HepG2 (cell line): Measurements from ENCODE around the gene C1QTNF1. TPM values are rescaled to one million over a fixed set of nuclear protein-coding genes. Genes with fewer than 3 reads are reported as not detected.

ENCODE experiments used
- FOXA1 ChIP-seq, 2 experiments: fragments of 450-650 bp in 1 of 2; sonication (generic) in 1 of 2; formaldehyde crosslinking in 1 of 2; IDR thresholded peaks; 2 replicates each; pipeline versions ENCODE4 v1.4.0 to v1.6.1; 2016 to 2020; ENCODE audit warnings: missing genetic modification reagents in 1 of 2
- HES4 ChIP-seq: sonication (generic); formaldehyde crosslinking; IDR thresholded peaks from 2 replicates; pipeline ENCODE4 v1.9.0; 2021; ENCODE audit warnings: mild to moderate bottlenecking, missing genetic modification reagents, borderline replicate concordance
- HNRNPH1 ChIP-seq: fragments of 200-400 bp; formaldehyde crosslinking; optimal IDR thresholded peaks from 2 replicates; pipeline ENCODE3; 2017; ENCODE audit warnings: mild to moderate bottlenecking, low read depth, low read length
- HOXA3 ChIP-seq: sonication (generic); formaldehyde crosslinking; IDR thresholded peaks from 2 replicates; pipeline ENCODE4 v1.5.0; 2020; ENCODE audit warnings: missing genetic modification reagents
- KAT8 ChIP-seq: IDR thresholded peaks from 2 replicates; pipeline ENCODE4 v1.6.1; 2016; ENCODE audit warnings: missing genetic modification reagents, missing compliant biosample characterization
- MAFG ChIP-seq: sonication (generic); formaldehyde crosslinking; IDR thresholded peaks from 2 replicates; pipeline ENCODE4 v1.5.1; 2020; ENCODE audit warnings: mild to moderate bottlenecking, missing genetic modification reagents
- MEIS1 ChIP-seq: sonication (generic); formaldehyde crosslinking; IDR thresholded peaks from 2 replicates; pipeline ENCODE4 v1.9.0; 2021; ENCODE audit warnings: mild to moderate bottlenecking, missing genetic modification reagents, moderate library complexity, borderline replicate concordance
- PRPF4 ChIP-seq: fragments of 200-400 bp; formaldehyde crosslinking; IDR thresholded peaks from 2 replicates; pipeline ENCODE4 v1.6.1; 2016; ENCODE audit warnings: low read length, low read depth; ENCODE audit not compliant: poor library complexity, severe bottlenecking
- SALL1 ChIP-seq: sonication (generic); formaldehyde crosslinking; IDR thresholded peaks from 2 replicates; pipeline ENCODE4 v1.8.0; 2022; ENCODE audit warnings: mild to moderate bottlenecking, missing genetic modification reagents
- TBL1XR1 ChIP-seq: fragments of 150-350 bp; IDR thresholded peaks from 2 replicates; pipeline ENCODE4 v1.6.1; 2014; ENCODE audit warnings: borderline replicate concordance, low read length; ENCODE audit not compliant: partially characterized antibody
- TEAD3 ChIP-seq: optimal IDR thresholded peaks from 2 replicates; pipeline ENCODE3; 2016; ENCODE audit warnings: borderline replicate concordance
- TOPORS ChIP-seq: sonication (generic); formaldehyde crosslinking; IDR thresholded peaks from 2 replicates; pipeline ENCODE4 v1.8.0; 2023; ENCODE audit warnings: mild to moderate bottlenecking, missing genetic modification reagents
- ZFP36 ChIP-seq: fragments of 150-350 bp; IDR thresholded peaks from 2 replicates; pipeline ENCODE4 v1.6.1; 2018; ENCODE audit warnings: borderline replicate concordance, low read length, low read depth; ENCODE audit not compliant: partially characterized antibody
- ZNF121 ChIP-seq: sonication (generic); formaldehyde crosslinking; IDR thresholded peaks from 2 replicates; pipeline ENCODE4 v1.5.0; 2020; ENCODE audit warnings: mild to moderate bottlenecking, missing genetic modification reagents
- ZNF232 ChIP-seq: sonication (generic); formaldehyde crosslinking; IDR thresholded peaks from 2 replicates; pipeline ENCODE4 v1.4.0; 2020; ENCODE audit warnings: missing genetic modification reagents, borderline replicate concordance
- ZNF317 ChIP-seq: sonication (generic); formaldehyde crosslinking; IDR thresholded peaks from 2 replicates; pipeline ENCODE4 v1.5.0; 2020; ENCODE audit warnings: mild to moderate bottlenecking, missing genetic modification reagents
- ZNF333 ChIP-seq: sonication (generic); formaldehyde crosslinking; IDR thresholded peaks from 2 replicates; pipeline ENCODE4 v1.4.0; 2020; ENCODE audit warnings: mild to moderate bottlenecking, missing genetic modification reagents, borderline replicate concordance
- ZNF441 ChIP-seq: sonication (generic); formaldehyde crosslinking; IDR thresholded peaks from 2 replicates; pipeline ENCODE4 v1.7.0; 2021; ENCODE audit warnings: missing genetic modification reagents, borderline replicate concordance
- ZNF773 ChIP-seq: sonication (generic); formaldehyde crosslinking; IDR thresholded peaks from 2 replicates; pipeline ENCODE4 v1.4.0; 2020; ENCODE audit warnings: missing genetic modification reagents, borderline replicate concordance
- polyA plus RNA-seq, 8 experiments: library from polyadenylated mRNA; depleted of rRNA in 3 of 8; stranded (reverse) in 7 of 8; unstranded in 1 of 8; fragments of >200 nt; fragmentation: Illumina TruSeq in 4 of 8; extraction: Trizol in 4 of 8; gene quantifications; 2 replicates each; pipeline versions ENCODE4 v1.2.1 to v1.2.3, GENCODE V29; 2011 to 2016; ENCODE audit warnings: low read depth in 4 of 8, missing spikeins in 1 of 8, mixed read lengths in 1 of 8; ENCODE audit not compliant: insufficient read depth in 1 of 8
- total RNA-seq, 5 experiments: library from RNA; depleted of rRNA; stranded (reverse); fragments of >200 nt; fragmentation: Illumina TruSeq; extraction: Trizol; gene quantifications; 2 replicates each; pipeline ENCODE4 v1.2.3, GENCODE V29; 2016; ENCODE audit warnings: low read depth in 1 of 5
- TF ChIP-seq, protein P1 (sequence below): sonication (generic); formaldehyde crosslinking; conservative IDR thresholded peaks from 2 replicates; pipeline ENCODE4 v1.4.0; 2020; ENCODE audit warnings: missing genetic modification reagents
- TF ChIP-seq, protein P2 (sequence below): sonication (generic); formaldehyde crosslinking; IDR thresholded peaks from 2 replicates; pipeline ENCODE4 v1.4.0; 2020; ENCODE audit warnings: missing genetic modification reagents, borderline replicate concordance
- TF ChIP-seq, protein P3 (sequence below): sonication (generic); formaldehyde crosslinking; IDR thresholded peaks from 2 replicates; pipeline ENCODE4 v1.5.0; 2020; ENCODE audit warnings: missing genetic modification reagents, mild to moderate bottlenecking, borderline replicate concordance
- TF ChIP-seq, protein P4 (sequence below): IDR thresholded peaks from 2 replicates; pipeline ENCODE4 v1.6.1; 2018; ENCODE audit warnings: missing genetic modification reagents, mild to moderate bottlenecking, missing compliant biosample characterization
- TF ChIP-seq, protein P5 (sequence below): sonication (generic); formaldehyde crosslinking; IDR thresholded peaks from 2 replicates; pipeline ENCODE4 v1.8.0; 2022; ENCODE audit warnings: missing genetic modification reagents, mild to moderate bottlenecking, inconsistent platforms, borderline replicate concordance

C1QTNF1 gene
- total and polyA plus RNA-seq, 2 of the 13 experiments (the other 11 are each of a cell fraction or from before 2014, with no cell fraction given): 0.18 to 0.86 TPM

DNA sequence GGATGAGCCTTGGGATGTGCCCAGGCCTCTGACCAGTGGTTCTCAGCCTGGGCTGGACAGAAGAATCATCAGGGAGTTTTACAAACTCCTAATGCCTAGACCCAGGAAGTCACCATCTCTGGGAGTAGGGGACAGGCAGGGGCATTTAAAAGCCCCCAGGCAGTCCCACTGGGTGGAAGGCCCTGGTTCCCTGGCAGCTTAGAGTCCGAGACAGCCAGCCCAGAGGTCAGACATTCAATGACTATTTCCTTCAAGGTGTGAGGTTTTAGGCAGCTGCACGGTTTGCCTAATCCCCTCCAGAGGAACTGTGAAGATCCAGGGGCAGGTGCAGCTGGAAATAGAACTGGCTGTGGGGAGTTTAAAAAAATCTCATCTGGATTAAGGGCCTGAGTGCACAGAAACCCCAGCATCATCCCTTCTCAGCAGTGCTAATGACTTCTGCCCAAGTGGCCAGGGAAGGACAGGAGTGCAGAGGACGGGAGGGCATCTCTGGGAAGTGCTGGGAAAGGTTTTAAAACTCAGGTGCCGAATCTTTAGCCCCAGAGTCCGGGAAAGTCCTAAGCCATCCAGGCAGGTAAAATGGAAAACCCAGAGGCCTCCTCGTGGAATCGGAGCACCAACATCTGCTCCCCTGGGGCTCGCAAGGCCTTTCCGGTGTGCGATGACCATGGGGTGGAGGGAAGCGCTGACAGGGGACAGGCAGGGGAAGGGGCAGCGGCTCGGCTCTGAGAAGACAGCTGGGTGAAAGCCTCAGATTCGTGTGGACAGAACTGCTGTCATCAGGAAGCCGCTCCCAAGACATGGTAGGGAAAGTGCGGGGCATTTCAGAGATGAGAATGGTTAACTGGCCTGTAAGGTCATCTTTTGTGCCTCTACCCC lies 42.7 kb upstream of the C1QTNF1 start (continued):
- TF ChIP-seq, protein P1, sequence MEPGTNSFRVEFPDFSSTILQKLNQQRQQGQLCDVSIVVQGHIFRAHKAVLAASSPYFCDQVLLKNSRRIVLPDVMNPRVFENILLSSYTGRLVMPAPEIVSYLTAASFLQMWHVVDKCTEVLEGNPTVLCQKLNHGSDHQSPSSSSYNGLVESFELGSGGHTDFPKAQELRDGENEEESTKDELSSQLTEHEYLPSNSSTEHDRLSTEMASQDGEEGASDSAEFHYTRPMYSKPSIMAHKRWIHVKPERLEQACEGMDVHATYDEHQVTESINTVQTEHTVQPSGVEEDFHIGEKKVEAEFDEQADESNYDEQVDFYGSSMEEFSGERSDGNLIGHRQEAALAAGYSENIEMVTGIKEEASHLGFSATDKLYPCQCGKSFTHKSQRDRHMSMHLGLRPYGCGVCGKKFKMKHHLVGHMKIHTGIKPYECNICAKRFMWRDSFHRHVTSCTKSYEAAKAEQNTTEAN (CRISPR knock-in tag): no peak
- no peak for TF ChIP-seq TBL1XR1
- TF ChIP-seq ZNF317 (CRISPR knock-in tag): 0 out of 2 replicates have a peak, but pooled peaks have one; percentile 38
- TF ChIP-seq, protein P2, sequence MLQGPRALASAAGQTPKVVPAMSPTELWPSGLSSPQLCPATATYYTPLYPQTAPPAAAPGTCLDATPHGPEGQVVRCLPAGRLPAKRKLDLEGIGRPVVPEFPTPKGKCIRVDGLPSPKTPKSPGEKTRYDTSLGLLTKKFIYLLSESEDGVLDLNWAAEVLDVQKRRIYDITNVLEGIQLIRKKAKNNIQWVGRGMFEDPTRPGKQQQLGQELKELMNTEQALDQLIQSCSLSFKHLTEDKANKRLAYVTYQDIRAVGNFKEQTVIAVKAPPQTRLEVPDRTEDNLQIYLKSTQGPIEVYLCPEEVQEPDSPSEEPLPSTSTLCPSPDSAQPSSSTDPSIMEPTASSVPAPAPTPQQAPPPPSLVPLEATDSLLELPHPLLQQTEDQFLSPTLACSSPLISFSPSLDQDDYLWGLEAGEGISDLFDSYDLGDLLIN (CRISPR knock-in tag): no peak
- TF ChIP-seq HES4 (CRISPR knock-in tag): no peak
- no peak for TF ChIP-seq ZNF232
- no peak for TF ChIP-seq MAFG (CRISPR knock-in tag)
- no peak for TF ChIP-seq TOPORS (CRISPR knock-in tag)
- TF ChIP-seq ZNF441 (CRISPR knock-in tag): no peak
- TF ChIP-seq, protein P3, sequence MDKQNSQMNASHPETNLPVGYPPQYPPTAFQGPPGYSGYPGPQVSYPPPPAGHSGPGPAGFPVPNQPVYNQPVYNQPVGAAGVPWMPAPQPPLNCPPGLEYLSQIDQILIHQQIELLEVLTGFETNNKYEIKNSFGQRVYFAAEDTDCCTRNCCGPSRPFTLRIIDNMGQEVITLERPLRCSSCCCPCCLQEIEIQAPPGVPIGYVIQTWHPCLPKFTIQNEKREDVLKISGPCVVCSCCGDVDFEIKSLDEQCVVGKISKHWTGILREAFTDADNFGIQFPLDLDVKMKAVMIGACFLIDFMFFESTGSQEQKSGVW (CRISPR knock-in tag): no peak
- no peak for TF ChIP-seq PRPF4
- TF ChIP-seq ZFP36: no peak
- peak; percentile 10 for TF ChIP-seq TEAD3 (CRISPR knock-in tag)
- TF ChIP-seq, protein P4, sequence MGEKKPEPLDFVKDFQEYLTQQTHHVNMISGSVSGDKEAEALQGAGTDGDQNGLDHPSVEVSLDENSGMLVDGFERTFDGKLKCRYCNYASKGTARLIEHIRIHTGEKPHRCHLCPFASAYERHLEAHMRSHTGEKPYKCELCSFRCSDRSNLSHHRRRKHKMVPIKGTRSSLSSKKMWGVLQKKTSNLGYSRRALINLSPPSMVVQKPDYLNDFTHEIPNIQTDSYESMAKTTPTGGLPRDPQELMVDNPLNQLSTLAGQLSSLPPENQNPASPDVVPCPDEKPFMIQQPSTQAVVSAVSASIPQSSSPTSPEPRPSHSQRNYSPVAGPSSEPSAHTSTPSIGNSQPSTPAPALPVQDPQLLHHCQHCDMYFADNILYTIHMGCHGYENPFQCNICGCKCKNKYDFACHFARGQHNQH: no peak
- TF ChIP-seq ZNF121 (CRISPR knock-in tag): no peak; the same call in 1 of the 2 replicates
- TF ChIP-seq MEIS1 (CRISPR knock-in tag): no peak
- no peak for TF ChIP-seq FOXA1 (IDR thresholded peaks at IDR 0.05)
- TF ChIP-seq FOXA1 (CRISPR knock-in tag; IDR thresholded peaks at IDR 0.05): no peak
- TF ChIP-seq HNRNPH1: no peak
- no peak for TF ChIP-seq HOXA3 (CRISPR knock-in tag)
- no peak for TF ChIP-seq SALL1
- no peak for TF ChIP-seq ZNF773
- 0 out of 2 replicates have a peak, but pooled peaks have one; percentile 16 for TF ChIP-seq ZNF333 (CRISPR knock-in tag)
- no peak for TF ChIP-seq KAT8 (CRISPR knock-in tag)
- TF ChIP-seq, protein P5, sequence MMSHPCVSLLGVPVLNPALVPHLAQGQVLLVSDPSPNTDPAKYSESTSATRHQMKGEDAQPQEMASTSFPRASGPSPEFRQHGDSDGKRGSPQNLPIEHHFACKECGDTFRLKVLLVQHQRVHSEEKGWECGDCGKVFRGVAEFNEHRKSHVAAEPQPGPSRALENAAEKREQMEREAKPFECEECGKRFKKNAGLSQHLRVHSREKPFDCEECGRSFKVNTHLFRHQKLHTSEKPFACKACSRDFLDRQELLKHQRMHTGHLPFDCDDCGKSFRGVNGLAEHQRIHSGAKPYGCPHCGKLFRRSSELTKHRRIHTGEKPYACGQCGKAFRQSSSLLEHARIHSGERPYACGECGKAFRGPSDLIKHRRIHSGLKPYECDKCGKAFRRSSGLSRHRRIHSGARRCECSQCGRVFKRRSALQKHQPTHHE (CRISPR knock-in tag): no peak
